ENCODE results near the gene STARD13.
A peak's percentile ranks its signal among the peaks of the same experiment; 100 is the strongest.

Gene STARD13

GRCh38 chr13:33147832-33148231 is 137.7 kb downstream of the STARD13 start:
- DNase-seq (ENCODE audit: low spot score): no peak

GRCh38 chr13:33146843-33147611 is 138.5 kb downstream of the STARD13 start:
- DNase-seq (ENCODE audit: low spot score): no peak

- DNase-seq (ENCODE audit: low spot score): no peak
Measured at GRCh38 chr13:33145667-33146066, 139.9 kb downstream of the STARD13 start.

- no peak for DNase-seq (ENCODE audit: low spot score)
Measured at GRCh38 chr13:33144358-33144784, 141.2 kb downstream of the STARD13 start.

GRCh38 chr13:33139780-33140535 is 145.6 kb downstream of the STARD13 start:
- DNase-seq (ENCODE audit: low spot score): no peak

- no peak for DNase-seq (ENCODE audit: low spot score)
Measured at GRCh38 chr13:33139184-33139583, 146.4 kb downstream of the STARD13 start.

- no peak for DNase-seq (ENCODE audit: low spot score)
Measured at GRCh38 chr13:33138441-33138840, 147.1 kb downstream of the STARD13 start.

- no peak for DNase-seq (ENCODE audit: low spot score)
Measured at GRCh38 chr13:33137721-33138120, 147.8 kb downstream of the STARD13 start.

- no peak for DNase-seq (ENCODE audit: low spot score)
Measured at GRCh38 chr13:33135097-33135496, 150.5 kb downstream of the STARD13 start.

- DNase-seq (ENCODE audit: low spot score): no peak
Measured at GRCh38 chr13:33134213-33134612, 151.3 kb downstream of the STARD13 start.

- DNase-seq (ENCODE audit: low spot score): no peak
Measured at GRCh38 chr13:33132644-33133440, 152.7 kb downstream of the STARD13 start.

GRCh38 chr13:33129886-33130285 is 155.7 kb downstream of the STARD13 start:
- DNase-seq (ENCODE audit: low spot score): no peak

GRCh38 chr13:33129094-33129832 is 156.3 kb downstream of the STARD13 start:
- DNase-seq (ENCODE audit: low spot score): no peak

- DNase-seq (ENCODE audit: low spot score): no peak
Measured at GRCh38 chr13:33128134-33128533, 157.4 kb downstream of the STARD13 start.

GRCh38 chr13:33127009-33127551 is 158.5 kb downstream of the STARD13 start:
- no peak for DNase-seq (ENCODE audit: low spot score)

GRCh38 chr13:33125821-33126570 is 159.6 kb downstream of the STARD13 start:
- DNase-seq (ENCODE audit: low spot score): peak; percentile 87

- no peak for DNase-seq (ENCODE audit: low spot score)
Measured at GRCh38 chr13:33123066-33123859, 162.3 kb downstream of the STARD13 start.

- DNase-seq (ENCODE audit: low spot score): no peak
Measured at GRCh38 chr13:33119856-33120543, 165.6 kb downstream of the STARD13 start.

GRCh38 chr13:33119022-33119781 is 166.4 kb downstream of the STARD13 start:
- DNase-seq (ENCODE audit: low spot score): no peak

Data from RKO (cell line).